ENCODE measurements around the gene UBE2N.

GRCh38 chr12:93441081-93441616 lies 598 bp downstream of the UBE2N start:
- no peak for TF ChIP-seq POLR2A (IDR thresholded peaks at IDR 0.05; ENCODE audit: low read length)
- no peak for TF ChIP-seq GATA1 (IDR thresholded peaks at IDR 0.05; ENCODE audit: low read depth, low read length)
